WERI-Rb-1 (cell line): ENCODE measurements around the gene TTC27.
"Not testable (repeated sequence)": the region's sequence is repeated elsewhere in the genome, so short reads cannot be mapped to it uniquely, and the experiment has no call there.

Source experiments
- DNase-seq: peaks from one replicate; pipeline ENCODE4 v3.0.0-alpha.2; 2020
- H3K27ac ChIP-seq: fragments of 250-450 bp; sonication (Bioruptor Pico); 2 replicates; pipeline ENCODE4 v1.5.1; 2020; ENCODE audit warnings: mild to moderate bottlenecking, moderate library complexity
- H3K27me3 ChIP-seq: fragments of 250-450 bp; sonication (Bioruptor Pico); 2 replicates; pipeline ENCODE4 v1.5.1; 2021; ENCODE audit warnings: mild to moderate bottlenecking, low read depth, moderate library complexity; ENCODE audit not compliant: insufficient read depth, severe bottlenecking
- H3K36me3 ChIP-seq: fragments of 250-450 bp; sonication (Bioruptor Pico); 2 replicates; pipeline ENCODE4 v1.5.1; 2020; ENCODE audit warnings: mild to moderate bottlenecking, moderate library complexity
- H3K4me3 ChIP-seq: 2 replicates; pipeline ENCODE4 v1.5.1; 2011; ENCODE audit warnings: low read depth, mild to moderate bottlenecking, control low read depth, low read length
- H3K9me3 ChIP-seq: fragments of 250-450 bp; sonication (Bioruptor Pico); 2 replicates; pipeline ENCODE4 v1.5.1; 2021; ENCODE audit warnings: mild to moderate bottlenecking, moderate library complexity; ENCODE audit not compliant: severe bottlenecking
- TF ChIP-seq, protein P1 (sequence below): IDR thresholded peaks from 2 replicates; pipeline ENCODE4 v1.5.1; 2011; ENCODE audit warnings: low read depth, mild to moderate bottlenecking, control low read depth, inconsistent platforms, low read length

Gene TTC27

DNA sequence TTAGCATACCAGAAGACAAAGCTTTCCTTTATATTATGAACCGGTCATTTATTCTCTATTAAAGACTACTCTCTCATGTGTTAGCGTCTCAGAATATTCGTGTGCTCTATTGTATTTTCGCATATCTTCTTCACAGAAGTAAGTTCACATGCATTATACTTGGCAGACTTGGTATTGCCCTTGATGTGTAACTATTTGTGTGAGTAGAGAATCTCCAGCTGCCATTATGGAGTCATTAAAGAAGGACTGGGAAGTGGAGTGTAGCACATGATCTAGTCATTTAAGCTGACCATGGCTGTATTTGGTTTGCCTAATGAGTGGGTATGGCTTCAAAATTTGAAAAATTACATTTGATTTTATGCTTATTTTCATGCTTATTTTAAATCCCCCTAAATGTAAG is 92.9 kb downstream of the TTC27 start:
- TF ChIP-seq, protein P1, sequence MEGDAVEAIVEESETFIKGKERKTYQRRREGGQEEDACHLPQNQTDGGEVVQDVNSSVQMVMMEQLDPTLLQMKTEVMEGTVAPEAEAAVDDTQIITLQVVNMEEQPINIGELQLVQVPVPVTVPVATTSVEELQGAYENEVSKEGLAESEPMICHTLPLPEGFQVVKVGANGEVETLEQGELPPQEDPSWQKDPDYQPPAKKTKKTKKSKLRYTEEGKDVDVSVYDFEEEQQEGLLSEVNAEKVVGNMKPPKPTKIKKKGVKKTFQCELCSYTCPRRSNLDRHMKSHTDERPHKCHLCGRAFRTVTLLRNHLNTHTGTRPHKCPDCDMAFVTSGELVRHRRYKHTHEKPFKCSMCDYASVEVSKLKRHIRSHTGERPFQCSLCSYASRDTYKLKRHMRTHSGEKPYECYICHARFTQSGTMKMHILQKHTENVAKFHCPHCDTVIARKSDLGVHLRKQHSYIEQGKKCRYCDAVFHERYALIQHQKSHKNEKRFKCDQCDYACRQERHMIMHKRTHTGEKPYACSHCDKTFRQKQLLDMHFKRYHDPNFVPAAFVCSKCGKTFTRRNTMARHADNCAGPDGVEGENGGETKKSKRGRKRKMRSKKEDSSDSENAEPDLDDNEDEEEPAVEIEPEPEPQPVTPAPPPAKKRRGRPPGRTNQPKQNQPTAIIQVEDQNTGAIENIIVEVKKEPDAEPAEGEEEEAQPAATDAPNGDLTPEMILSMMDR: no peak
- Histone ChIP-seq H3K36me3 (no peaks in the 10 kb centered on the region), H3K9me3 (no peaks in the 10 kb centered on the region), H3K27me3 (no peaks in the 10 kb centered on the region), H3K4me3 (no peak overlapping the region), H3K27ac (no peak overlapping the region)
- DNase-seq: no peak

DNA sequence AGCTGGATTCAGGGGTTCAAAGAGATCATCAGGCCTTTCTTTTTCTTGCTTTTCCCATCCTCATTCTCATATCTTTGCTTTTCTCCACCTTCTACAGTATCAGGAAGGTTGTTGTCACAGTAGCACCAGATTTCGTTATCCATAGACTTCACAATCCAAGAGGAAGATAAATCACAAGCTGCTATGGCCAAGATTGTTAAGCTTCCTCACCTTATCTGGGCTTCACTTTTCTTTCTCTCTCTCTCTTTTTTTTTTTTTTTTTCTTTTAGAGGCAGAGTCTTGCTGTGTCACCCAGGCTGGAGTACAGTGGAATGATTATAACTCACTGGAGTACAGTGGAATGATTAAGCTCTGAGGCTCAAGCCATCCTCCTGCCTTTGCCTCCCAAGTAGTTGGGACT is 93.5 kb downstream of the TTC27 start:
- Histone ChIP-seq H3K36me3 (no peaks in the 10 kb centered on the region), H3K27me3 (no peaks in the 10 kb centered on the region), H3K27ac (no peak overlapping the region), H3K4me3 (no peak overlapping the region), H3K9me3 (no peaks in the 10 kb centered on the region)
- no peak for DNase-seq
- TF ChIP-seq, protein P1: no peak

DNA sequence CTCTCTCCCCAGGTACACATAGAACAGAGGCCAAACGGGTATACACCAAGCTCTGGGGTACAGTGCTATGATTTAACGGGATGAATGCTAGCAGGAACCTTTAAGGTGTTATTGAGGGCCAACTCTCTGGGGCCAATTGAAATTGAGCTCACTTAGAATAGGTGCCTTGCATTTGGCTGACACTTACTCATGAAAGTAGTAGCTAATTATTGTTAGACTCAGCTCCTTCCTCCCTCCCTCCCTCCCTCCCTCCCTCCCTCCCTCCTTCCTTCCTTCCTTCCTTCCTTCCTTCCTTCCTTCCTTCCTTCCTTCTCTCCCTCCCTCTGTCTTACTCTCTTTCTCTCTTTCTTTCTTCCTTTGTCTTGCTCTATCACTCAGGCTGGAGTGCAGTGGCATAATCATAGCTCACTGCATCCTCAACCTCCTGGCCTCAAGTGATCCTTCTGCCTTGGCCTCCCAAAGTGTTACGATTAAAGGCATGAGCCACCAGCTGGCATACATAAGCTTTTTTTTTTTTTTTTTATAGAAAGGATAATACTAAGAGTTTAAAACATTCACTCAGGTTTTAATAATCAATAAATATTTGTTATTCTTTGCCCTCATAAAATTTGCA is 95.7 kb downstream of the TTC27 start:
- H3K4me3 ChIP-seq: no peak overlapping the region
- TF ChIP-seq, protein P1: no peak
- H3K27ac ChIP-seq: no peak overlapping the region
- DNase-seq: no peak
- no peaks in the 10 kb centered on the region for H3K36me3 ChIP-seq
- H3K9me3 ChIP-seq: no peaks in the 10 kb centered on the region
- no peaks in the 10 kb centered on the region for H3K27me3 ChIP-seq

DNA sequence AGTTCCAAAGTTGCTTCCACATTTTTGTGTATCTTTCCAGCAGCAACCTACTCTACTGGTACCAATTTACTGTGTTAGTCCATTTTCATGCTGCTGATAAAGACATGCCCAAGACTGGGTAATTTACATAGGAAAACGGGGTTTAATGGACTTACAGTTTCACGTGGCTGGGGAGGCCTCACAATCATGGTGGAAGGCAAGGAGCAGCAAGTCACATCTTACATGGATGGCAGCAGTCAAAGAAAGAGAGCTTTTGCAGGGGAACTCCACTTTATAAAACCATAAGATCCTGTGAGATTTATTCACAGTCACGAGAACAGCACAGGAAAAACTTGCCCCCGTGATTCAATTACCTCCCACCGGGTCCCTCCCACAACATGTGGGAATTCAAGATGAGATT is 98.8 kb downstream of the TTC27 start:
- H3K9me3 ChIP-seq, H3K4me3 ChIP-seq, H3K27me3 ChIP-seq, H3K27ac ChIP-seq, H3K36me3 ChIP-seq, DNase-seq: not testable (repeated sequence)

DNA sequence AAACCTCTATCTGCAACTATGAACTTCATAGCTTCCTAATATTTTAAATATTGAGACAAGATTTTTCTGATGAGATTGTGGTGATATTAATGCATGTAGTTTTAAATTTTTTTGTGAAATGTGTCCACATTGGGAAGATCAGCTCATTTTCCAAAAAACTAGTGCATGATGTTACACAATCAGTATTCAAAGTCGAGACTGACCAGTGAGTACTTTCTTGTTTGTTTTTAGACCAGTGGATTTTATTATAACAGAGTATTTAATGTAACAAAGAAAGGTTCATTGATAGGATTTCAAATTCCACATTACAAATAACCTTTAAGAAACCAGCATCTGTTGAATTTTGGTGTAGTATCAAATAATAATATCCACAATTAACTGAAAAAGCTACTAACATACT is 99.3 kb downstream of the TTC27 start:
- DNase-seq: no peak
- TF ChIP-seq, protein P1: no peak
- no peaks in the 10 kb centered on the region for H3K9me3 ChIP-seq
- no peak overlapping the region for H3K27ac ChIP-seq
- no peaks in the 10 kb centered on the region for H3K36me3 ChIP-seq
- no peaks in the 10 kb centered on the region for H3K27me3 ChIP-seq
- no peak overlapping the region for H3K4me3 ChIP-seq

DNA sequence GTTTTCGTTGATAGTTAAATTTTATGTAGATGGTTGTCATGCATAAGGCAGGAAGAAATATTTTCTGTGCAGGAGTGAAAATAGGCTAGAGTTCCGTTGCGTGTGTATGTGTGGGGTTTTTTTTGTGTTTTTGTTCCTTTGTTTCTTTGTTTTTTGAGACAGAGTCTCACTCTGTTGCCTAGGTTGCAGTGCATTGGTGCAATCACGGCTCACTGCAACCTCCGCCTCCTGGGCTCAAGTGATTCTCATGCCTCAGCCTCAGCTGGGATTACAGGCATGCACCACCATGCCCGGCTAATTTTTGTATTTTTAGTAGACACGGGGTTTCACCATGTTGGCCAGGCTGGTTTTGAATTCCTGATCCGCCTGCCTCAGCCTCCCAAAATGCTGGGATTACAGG is 103.1 kb downstream of the TTC27 start:
- not testable (repeated sequence) for DNase-seq, H3K4me3 ChIP-seq, H3K27ac ChIP-seq, H3K27me3 ChIP-seq, H3K9me3 ChIP-seq, H3K36me3 ChIP-seq

DNA sequence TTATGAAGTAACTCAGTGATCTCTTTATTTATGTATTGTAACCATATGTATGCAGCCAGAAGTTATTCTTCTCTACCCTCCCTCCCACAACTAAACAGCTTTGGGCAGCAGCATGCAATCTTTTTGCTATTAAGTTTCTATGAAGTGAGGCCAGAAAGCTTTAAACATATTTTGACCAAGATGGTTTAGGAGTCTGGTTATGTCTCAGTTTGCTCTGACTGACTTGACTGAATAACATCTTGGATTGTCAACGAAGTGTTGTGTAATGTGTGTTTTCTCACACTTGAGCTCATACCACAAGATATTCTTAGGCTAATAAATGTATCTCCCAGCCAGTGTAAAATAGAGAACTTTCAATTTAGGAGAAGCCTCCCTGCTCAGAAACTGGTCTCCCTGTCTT is 104.3 kb downstream of the TTC27 start:
- Histone ChIP-seq H3K36me3 (no peaks in the 10 kb centered on the region), H3K9me3 (no peaks in the 10 kb centered on the region), H3K27me3 (no peaks in the 10 kb centered on the region), H3K27ac (no peak overlapping the region), H3K4me3 (no peak overlapping the region)
- TF ChIP-seq, protein P1: no peak
- DNase-seq: no peak
